ENCODE measurements around the gene USE1. TPM values are rescaled to one million over a fixed set of nuclear protein-coding genes. Genes with fewer than 3 reads are reported as not detected.

USE1 gene
- total RNA-seq, 2 donors from 2014 or later, result 13.2 to 20.1 TPM

- intact Hi-C loops (cut with DNase I), result no loop called here
These were observed 45.7 kb downstream of the USE1 start for GRCh38 chr19:17260842-17261325.

GRCh38 chr19:17262557-17262956 is 47.4 kb downstream of the USE1 start:
- ATAC-seq (no peak), DNase-seq (no peak)
- TF ChIP-seq, protein P1, sequence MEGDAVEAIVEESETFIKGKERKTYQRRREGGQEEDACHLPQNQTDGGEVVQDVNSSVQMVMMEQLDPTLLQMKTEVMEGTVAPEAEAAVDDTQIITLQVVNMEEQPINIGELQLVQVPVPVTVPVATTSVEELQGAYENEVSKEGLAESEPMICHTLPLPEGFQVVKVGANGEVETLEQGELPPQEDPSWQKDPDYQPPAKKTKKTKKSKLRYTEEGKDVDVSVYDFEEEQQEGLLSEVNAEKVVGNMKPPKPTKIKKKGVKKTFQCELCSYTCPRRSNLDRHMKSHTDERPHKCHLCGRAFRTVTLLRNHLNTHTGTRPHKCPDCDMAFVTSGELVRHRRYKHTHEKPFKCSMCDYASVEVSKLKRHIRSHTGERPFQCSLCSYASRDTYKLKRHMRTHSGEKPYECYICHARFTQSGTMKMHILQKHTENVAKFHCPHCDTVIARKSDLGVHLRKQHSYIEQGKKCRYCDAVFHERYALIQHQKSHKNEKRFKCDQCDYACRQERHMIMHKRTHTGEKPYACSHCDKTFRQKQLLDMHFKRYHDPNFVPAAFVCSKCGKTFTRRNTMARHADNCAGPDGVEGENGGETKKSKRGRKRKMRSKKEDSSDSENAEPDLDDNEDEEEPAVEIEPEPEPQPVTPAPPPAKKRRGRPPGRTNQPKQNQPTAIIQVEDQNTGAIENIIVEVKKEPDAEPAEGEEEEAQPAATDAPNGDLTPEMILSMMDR (IDR thresholded peaks at IDR 0.05), result no peak
- TF ChIP-seq POLR2A (IDR thresholded peaks at IDR 0.05), result no peak
- intact Hi-C loops (cut with DNase I), result no loop called here
- Histone ChIP-seq H3K9me3 (no peaks in the 10 kb centered on the region), H3K4me3 (no peak overlapping the region), H3K27me3 (no peaks in the 10 kb centered on the region), H3K4me1 (peaks cover 39% of the 10 kb centered on the region), H3K36me3 (replicated peaks in 1 of 2; ENCODE audit: insufficient read depth in 1 of 2, low read depth in 2 of 2) (no peaks in the 10 kb centered on the region), H3K27ac (no peak overlapping the region)
- WGBS, 2 donors, result 75% methylated on average over 12 to 16 of the region's 16 CpGs

More at GRCh38 chr19:17260842-17261325, 45.7 kb downstream of the USE1 start:
- peak overlapping the region; percentile 57 to 87 (median 74) for H3K27ac ChIP-seq
- TF ChIP-seq POLR2A (IDR thresholded peaks at IDR 0.05), result peak in 1 of 3 donors; percentile 20
- TF ChIP-seq, protein P1 (IDR thresholded peaks at IDR 0.05), result peak; percentile 77 to 97 (median 93)
- H3K4me3 ChIP-seq, result no peak overlapping the region
- ATAC-seq (peak; percentile 91), DNase-seq (peak; percentile 88 to 89 (median 89))
- no peaks in the 10 kb centered on the region for H3K36me3 ChIP-seq (replicated peaks in 1 of 2; ENCODE audit: insufficient read depth in 1 of 2, low read depth in 2 of 2)
- H3K9me3 ChIP-seq, result no peaks in the 10 kb centered on the region
- H3K4me1 ChIP-seq, result peaks cover 45% of the 10 kb centered on the region
- no peaks in the 10 kb centered on the region for H3K27me3 ChIP-seq
- 12 to 14% methylated on average over 15 of the region's 15 CpGs for WGBS, 2 donors

- ATAC-seq (no peak), DNase-seq (no peak)
- peaks cover 37% of the 10 kb centered on the region for H3K4me1 ChIP-seq
- intact Hi-C loops (cut with DNase I), result no loop called here
- no peaks in the 10 kb centered on the region for H3K9me3 ChIP-seq
- no peak for TF ChIP-seq POLR2A (IDR thresholded peaks at IDR 0.05)
- TF ChIP-seq, protein P1 (IDR thresholded peaks at IDR 0.05), result no peak
- H3K36me3 ChIP-seq (replicated peaks in 1 of 2; ENCODE audit: insufficient read depth in 1 of 2, low read depth in 2 of 2), result no peaks in the 10 kb centered on the region
- H3K27me3 ChIP-seq, result no peaks in the 10 kb centered on the region
- H3K4me3 ChIP-seq, result no peak overlapping the region
- H3K27ac ChIP-seq, result peak overlapping the region in 1 of 4 donors; percentile 18
- WGBS, 2 donors, result 79 to 88% methylated on average over 10 to 21 of the region's 23 CpGs
These were observed 48.8 kb downstream of the USE1 start for GRCh38 chr19:17263712-17264640.

GRCh38 chr19:17264641-17264979 is 49.5 kb downstream of the USE1 start, which contains the start of gene USHBP1:
TSS of gene USHBP1 (minus strand) at chr19:17264745. CDS start at chr19:17264299, 446 bp downstream.
- Histone ChIP-seq H3K4me1 (peaks cover 31% of the 10 kb centered on the region), H3K9me3 (no peaks in the 10 kb centered on the region), H3K27ac (peak within 1 kb of the TSS in 1 of 4 donors; percentile 18), H3K27me3 (no peaks in the 10 kb centered on the region), H3K4me3 (no peak within 1 kb of the TSS), H3K36me3 (replicated peaks in 1 of 2; ENCODE audit: insufficient read depth in 1 of 2, low read depth in 2 of 2) (no peaks in the 10 kb centered on the region)
- DNase-seq (no peak), ATAC-seq (no peak)
- TF ChIP-seq, protein P1 (IDR thresholded peaks at IDR 0.05), result no peak
- TF ChIP-seq POLR2A (IDR thresholded peaks at IDR 0.05), result peak in 1 of 3 donors; percentile 14
- intact Hi-C loops (cut with DNase I), result no loop called here
- WGBS, 2 donors, result 63 to 70% methylated on average over 5 of the region's 5 CpGs

Data from body of pancreas (tissue), 4 donors.